ENCODE results near the gene BTBD9. TPM values are rescaled to one million over a fixed set of nuclear protein-coding genes. Genes with fewer than 3 reads are reported as not detected.

The BTBD9 gene
- total and polyA plus RNA-seq, 9 of the 15 experiments (the other 6 are each of a cell fraction or from before 2014, with no cell fraction given): 0.08 to 1.6 (median 0.58) TPM

DNA sequence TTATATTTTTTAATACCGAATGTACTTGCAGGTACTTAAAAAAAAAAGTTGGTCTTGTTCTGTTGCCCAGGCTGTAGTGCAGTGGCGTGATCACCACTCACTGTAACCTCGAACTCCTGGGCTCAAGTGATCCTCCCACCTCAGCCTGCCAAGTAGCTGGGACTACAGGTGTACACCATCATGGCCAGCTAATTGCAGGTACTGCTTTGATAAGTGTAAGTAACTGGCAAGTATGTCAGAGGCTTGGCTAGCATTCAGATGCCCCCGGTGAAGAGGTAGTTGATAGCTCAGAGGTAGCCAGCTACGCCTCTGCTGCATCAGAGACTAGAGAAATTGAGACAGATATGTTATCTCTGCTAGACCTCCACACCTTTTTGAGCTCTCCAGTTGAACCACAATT, 40.5 kb downstream of the BTBD9 start (continued):
- TF ChIP-seq, protein P1, sequence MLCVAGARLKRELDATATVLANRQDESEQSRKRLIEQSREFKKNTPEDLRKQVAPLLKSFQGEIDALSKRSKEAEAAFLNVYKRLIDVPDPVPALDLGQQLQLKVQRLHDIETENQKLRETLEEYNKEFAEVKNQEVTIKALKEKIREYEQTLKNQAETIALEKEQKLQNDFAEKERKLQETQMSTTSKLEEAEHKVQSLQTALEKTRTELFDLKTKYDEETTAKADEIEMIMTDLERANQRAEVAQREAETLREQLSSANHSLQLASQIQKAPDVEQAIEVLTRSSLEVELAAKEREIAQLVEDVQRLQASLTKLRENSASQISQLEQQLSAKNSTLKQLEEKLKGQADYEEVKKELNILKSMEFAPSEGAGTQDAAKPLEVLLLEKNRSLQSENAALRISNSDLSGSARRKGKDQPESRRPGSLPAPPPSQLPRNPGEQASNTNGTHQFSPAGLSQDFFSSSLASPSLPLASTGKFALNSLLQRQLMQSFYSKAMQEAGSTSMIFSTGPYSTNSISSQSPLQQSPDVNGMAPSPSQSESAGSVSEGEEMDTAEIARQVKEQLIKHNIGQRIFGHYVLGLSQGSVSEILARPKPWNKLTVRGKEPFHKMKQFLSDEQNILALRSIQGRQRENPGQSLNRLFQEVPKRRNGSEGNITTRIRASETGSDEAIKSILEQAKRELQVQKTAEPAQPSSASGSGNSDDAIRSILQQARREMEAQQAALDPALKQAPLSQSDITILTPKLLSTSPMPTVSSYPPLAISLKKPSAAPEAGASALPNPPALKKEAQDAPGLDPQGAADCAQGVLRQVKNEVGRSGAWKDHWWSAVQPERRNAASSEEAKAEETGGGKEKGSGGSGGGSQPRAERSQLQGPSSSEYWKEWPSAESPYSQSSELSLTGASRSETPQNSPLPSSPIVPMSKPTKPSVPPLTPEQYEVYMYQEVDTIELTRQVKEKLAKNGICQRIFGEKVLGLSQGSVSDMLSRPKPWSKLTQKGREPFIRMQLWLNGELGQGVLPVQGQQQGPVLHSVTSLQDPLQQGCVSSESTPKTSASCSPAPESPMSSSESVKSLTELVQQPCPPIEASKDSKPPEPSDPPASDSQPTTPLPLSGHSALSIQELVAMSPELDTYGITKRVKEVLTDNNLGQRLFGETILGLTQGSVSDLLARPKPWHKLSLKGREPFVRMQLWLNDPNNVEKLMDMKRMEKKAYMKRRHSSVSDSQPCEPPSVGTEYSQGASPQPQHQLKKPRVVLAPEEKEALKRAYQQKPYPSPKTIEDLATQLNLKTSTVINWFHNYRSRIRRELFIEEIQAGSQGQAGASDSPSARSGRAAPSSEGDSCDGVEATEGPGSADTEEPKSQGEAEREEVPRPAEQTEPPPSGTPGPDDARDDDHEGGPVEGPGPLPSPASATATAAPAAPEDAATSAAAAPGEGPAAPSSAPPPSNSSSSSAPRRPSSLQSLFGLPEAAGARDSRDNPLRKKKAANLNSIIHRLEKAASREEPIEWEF (CRISPR knock-in tag; IDR thresholded peaks at IDR 0.05): no peak
- TF ChIP-seq ZNF717 (CRISPR knock-in tag; IDR thresholded peaks at IDR 0.05) (no peak), MYNN (IDR thresholded peaks at IDR 0.05) (no peak), MYNN (CRISPR knock-in tag; IDR thresholded peaks at IDR 0.05) (no peak), ZNF507 (tag; conservative IDR thresholded peaks at IDR 0.05) (no peak), JUNB (CRISPR knock-in tag; conservative IDR thresholded peaks at IDR 0.05) (no peak)

DNA sequence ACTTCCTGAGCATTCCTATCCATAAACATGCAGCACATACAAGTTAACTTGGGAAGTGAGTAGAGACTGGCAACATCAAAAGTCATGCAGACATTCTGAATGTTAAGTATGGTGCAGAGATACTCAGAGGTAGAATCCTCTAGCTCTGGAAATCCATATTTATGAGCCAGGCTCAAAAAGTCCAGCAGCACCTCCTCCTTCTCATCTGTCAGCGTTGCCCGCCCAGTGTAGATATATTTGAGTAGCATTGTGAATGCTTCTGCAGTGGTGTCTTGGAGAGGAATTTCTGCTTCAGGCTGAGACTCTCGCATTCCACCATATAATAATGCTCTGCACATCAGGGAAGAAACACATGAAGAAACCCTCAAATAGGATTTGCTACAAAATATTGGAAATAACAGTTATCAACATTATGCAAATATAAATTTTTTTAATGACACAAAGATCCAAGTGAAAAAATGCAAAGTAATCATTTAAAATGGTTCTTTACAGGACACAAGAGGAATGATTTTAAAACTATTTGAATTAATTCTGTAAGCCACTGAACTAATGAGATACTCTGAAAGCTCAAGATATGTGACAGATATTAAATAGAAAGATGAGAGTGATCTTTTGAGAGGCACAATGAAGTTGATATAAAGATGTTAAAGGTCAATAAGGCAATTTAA, 45.6 kb downstream of the BTBD9 start:
- no peaks in the 10 kb centered on the region for H3K4me1 ChIP-seq (replicated peaks in 1 of 2; ENCODE audit: control insufficient read depth in 2 of 2, insufficient read depth in 2 of 2, low read length in 2 of 2)
- POLR2A ChIA-PET: no interaction called here
- TF ChIP-seq TARDBP (IDR thresholded peaks at IDR 0.05) (no peak), KAT8 (IDR thresholded peaks at IDR 0.05; ENCODE audit: low read depth) (no peak), ZZZ3 (IDR thresholded peaks at IDR 0.05) (no peak), HNRNPH1 (optimal IDR thresholded peaks at IDR 0.05; ENCODE audit: low read depth, low read length) (no peak), MAFG (tag; conservative IDR thresholded peaks at IDR 0.05) (peak; percentile 65), TBL1XR1 (IDR thresholded peaks at IDR 0.05; ENCODE audit: low read length in 2 of 2) (no peak), YBX1 (IDR thresholded peaks at IDR 0.05) (no peak), ZNF316 (IDR thresholded peaks at IDR 0.05) (peak; percentile 89), C11orf30 (IDR thresholded peaks at IDR 0.05; ENCODE audit: low read depth) (peak; percentile 72), BRF1 (IDR thresholded peaks at IDR 0.05; ENCODE audit: borderline replicate concordance, extremely low read depth, insufficient read length) (no peak), ZNF23 (CRISPR knock-in tag; IDR thresholded peaks at IDR 0.05) (no peak)

More for the DNA sequence above, 45.6 kb downstream of the BTBD9 start:
- H3K9me3 ChIP-seq (replicated peaks; ENCODE audit: control insufficient read depth, insufficient read depth, low read depth, low read length): no peaks in the 10 kb centered on the region
- H3K27me3 ChIP-seq (ENCODE audit: control insufficient read depth in 2 of 2, insufficient read depth in 2 of 2, low read length in 2 of 2): peaks cover 10 to 15% of the 10 kb centered on the region in 2 experiments
- no peak overlapping the region for H3K9ac ChIP-seq (ENCODE audit: insufficient read depth in 1 of 2, low read depth in 2 of 2, low read length in 2 of 2)
- H3K36me3 ChIP-seq (ENCODE audit: control insufficient read depth, insufficient read depth, low read length): no peaks in the 10 kb centered on the region
- H3K4me3 ChIP-seq: no peak overlapping the region
- H2AFZ ChIP-seq (ENCODE audit: low read depth, low read length): no peak overlapping the region
- intact Hi-C loops (cut with micrococcal nuclease) (no loop called here), in situ Hi-C loops (cut with MboI) (no loop called here)
- H3K9me1 ChIP-seq (ENCODE audit: control insufficient read depth, insufficient read depth, low read length): no peaks in the 10 kb centered on the region
- FAIRE-seq (no peak), DNase-seq (ENCODE audit: extremely low read depth in 1 of 4, low spot score in 3 of 4) (no peak), ATAC-seq (no peak)
- H3K4me2 ChIP-seq (ENCODE audit: insufficient read depth, low read length): no peak overlapping the region
- no peak overlapping the region for H3K27ac ChIP-seq (ENCODE audit: extremely low read depth, low read depth, low read length)
- 9% methylated on average over 3 of the region's 3 CpGs for WGBS (ENCODE audit: insufficient coverage, low coverage, missing lambda C conversion rate)
- CTCF ChIA-PET (ENCODE audit: low intra/inter-chr PET ratio): no interaction called here
- no TSS peak for BruUV-seq (replicated peaks)
- no peaks in the 10 kb centered on the region for H3K79me2 ChIP-seq (ENCODE audit: control insufficient read depth, insufficient read depth, low read length)
- H4K20me1 ChIP-seq (replicated peaks; ENCODE audit: control insufficient read depth, insufficient read depth, low read length): no peaks in the 10 kb centered on the region
